Superior temporal gyrus (tissue), 1 donor: ENCODE measurements around the gene NUDT16L1.
"Not testable (repeated sequence)": the region's sequence is repeated elsewhere in the genome, so short reads cannot be mapped to it uniquely, and the experiment has no call there.

ENCODE experiments used
- DNase-seq: peaks from one replicate; pipeline ENCODE4 v3.0.0-alpha.2; 2016; ENCODE audit errors: extremely low spot score

The NUDT16L1 gene

DNA sequence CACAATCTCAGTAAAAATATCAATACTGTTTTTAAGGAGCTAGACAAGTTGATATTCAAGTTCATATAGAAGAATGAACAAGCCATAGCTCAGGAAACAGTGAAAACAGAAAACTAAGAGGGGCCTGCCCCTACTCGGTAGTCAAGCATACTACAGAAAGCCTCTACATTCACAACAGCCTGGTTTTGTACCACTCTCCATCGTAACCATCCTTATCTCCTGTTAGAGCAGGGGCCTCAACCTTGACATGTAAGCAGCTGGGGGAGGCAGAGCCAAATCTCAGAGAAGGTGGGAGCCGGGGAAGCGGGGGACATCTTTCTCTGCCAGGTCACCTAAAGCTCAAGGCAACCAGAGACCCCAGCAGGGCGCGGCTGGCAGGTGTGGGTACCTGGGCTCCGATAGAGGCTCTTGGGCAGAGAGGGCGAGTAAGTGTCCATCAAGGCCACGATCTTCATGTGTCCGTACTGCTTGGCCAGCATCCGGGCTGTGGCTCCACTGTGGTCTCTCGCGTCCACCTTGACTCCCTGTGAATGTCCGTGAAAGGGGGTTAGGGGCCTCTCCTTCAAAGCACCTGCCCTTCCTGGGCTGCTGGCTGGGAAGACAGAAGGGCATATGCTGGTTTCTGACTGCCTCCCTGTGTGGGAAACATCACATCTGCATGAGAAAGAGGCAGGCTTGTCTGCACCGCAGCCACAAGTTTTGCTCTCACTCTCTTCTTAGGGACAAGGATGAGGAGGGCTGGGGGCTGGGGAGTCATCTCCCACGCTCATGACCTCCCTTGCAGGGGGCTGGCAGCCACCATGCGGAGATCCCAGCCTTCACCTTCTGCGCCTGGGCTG is 20.5 kb downstream of the NUDT16L1 start:
- DNase-seq: no peak

DNA sequence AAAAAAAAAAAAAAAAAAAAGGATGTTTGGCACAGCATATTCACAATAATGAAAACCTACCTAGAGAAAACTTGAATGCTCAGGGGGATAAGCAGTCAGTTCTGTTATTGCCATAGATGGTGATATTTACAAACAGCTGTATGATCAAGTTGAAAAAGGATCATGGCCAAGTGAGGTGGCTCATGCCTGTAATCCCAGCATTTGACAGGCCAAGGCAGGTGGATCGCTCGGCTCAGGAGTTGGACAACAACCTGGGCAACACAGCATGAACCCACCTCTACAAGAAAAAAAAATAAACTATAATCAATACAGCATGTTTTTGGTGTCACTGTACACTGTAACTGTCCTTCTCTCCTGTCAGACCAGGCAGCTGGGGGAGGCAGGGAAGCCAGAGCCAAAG is 21.6 kb downstream of the NUDT16L1 start:
- DNase-seq: no peak

DNA sequence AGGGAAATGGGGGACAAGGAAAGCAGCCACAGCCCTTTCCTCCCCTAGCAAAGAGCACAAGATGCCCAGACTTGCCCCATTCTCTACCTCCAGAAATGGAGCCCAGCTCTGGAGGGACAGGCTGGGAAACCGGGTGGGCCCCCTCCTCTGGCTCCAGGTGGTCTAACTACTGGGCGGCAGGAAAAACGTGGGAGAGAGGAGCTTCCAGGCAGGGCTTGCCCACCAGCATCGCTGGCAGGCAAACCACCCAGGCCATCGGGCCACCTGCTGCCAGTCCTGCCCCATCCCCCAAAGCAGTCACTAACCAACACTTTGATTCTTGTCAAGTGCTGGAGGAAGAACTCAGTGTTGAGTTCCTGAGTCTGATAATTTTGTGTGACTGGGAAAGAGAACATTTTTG is 25.1 kb downstream of the NUDT16L1 start:
- DNase-seq: no peak

DNA sequence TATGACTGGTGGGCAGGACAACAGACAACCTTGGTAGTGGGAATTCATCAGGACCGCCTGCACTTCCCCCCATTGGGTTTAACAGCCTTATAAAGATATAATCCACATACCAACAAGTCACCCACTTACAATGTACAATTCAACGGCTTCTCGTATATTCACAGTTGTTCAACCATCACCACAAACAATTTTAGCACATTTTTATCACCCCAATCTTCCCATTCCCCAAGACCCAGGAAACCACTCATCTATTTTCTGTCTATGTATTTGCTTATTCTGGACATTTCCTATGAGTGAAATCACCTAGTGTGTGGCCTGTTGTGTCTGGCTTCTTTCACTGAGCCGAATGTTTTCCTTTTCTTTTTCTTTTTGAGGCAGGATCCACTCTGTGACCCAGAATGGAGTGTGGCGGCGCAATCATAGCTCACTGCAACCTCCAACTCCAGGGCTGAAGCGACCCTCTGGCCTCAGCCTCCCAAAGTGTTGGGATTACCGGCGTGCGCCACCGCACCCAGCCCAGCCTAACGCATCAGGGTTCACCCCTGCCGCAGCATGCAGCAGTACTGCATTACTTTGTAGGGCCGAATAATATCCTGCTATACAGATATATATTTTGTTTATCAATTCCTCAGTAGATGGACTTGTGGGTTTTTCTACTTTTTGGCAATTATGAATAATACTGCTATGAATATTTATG is 29.9 kb downstream of the NUDT16L1 start:
- DNase-seq: no peak

DNA sequence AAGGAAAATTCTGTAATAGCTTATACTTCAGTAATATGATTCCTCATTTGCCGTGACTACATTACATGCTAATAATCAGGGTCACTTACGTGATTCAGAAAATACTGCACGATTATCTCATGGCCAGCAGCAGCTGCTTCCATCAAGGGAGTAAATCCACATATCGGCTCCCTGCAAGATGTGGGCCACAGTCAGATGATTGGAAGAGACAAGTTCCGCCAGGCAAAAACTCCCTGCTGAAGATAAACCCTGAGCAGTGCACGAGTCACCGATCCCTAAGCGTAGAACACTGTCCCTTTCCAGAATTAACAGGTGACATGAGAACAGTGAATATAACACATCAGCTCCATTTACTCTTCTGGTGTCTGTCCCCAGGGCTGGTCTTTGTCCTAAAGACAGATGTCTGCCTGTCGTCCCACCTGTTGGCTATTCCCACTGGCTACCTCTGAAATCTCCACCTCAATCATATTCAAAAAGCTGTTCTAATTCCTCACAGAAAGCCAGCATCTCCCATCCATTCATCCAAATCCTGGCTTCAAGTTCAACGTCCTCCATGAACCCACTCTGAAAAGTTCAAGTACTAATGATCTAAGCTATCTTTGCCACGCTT is 31.4 kb downstream of the NUDT16L1 start:
- no peak for DNase-seq

DNA sequence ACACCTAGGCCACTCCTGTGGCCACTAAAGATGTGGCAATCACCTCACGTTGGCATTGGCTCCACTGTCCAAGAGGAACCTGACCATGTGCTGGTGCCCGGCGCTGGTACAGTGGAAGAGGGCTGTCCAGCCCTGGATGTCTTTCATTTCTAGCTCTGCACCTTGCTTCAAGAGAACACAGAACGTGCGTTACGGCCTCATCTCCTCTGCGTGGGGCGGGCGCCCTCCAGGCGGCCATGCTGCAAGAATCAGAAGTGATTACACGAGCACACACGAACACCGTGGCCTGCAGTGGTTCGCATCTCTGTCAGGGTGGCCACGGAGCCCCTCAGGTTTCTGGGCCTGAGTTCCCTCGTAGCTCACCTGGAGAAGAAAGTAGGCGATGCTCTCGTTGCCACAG is 33.3 kb downstream of the NUDT16L1 start:
- no peak for DNase-seq

DNA sequence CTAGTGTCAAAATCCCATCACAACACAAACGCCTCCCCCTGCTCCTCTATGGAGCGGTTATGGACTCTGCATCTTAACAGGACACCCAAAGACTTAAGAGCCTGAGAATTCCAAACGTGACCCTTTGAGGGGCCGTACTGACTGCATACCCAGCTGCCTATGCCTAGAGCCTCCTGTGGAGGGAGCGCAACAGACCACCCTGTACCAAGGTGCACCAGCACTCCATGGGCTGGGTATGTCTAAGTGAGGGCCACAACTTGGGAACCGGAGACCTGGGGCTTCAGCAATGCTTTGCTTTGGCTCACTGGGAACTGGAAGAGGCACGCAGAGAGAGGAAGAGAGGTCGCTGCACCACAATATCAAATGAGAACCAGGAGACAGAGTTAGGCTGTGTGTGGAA is 35.3 kb downstream of the NUDT16L1 start:
- DNase-seq: no peak

DNA sequence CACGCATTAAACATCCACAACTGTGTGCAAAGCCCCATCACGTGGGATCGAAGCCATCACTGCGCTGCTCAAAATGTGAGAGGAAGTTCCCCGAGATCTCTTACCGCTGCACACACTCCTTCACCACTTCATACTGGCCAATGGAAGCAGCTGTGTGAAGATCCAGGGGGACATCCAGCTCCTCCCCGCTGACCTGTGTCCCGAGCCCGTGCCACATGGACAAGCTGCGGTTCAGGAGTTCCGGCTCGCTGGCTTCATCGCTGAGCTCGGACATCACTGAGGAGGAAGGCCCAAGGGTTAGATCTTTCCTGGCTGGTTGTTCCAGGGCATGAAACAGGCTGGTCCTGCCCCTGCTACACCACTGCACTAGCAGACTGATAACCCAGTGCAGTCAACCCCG is 36.5 kb downstream of the NUDT16L1 start:
- no peak for DNase-seq

DNA sequence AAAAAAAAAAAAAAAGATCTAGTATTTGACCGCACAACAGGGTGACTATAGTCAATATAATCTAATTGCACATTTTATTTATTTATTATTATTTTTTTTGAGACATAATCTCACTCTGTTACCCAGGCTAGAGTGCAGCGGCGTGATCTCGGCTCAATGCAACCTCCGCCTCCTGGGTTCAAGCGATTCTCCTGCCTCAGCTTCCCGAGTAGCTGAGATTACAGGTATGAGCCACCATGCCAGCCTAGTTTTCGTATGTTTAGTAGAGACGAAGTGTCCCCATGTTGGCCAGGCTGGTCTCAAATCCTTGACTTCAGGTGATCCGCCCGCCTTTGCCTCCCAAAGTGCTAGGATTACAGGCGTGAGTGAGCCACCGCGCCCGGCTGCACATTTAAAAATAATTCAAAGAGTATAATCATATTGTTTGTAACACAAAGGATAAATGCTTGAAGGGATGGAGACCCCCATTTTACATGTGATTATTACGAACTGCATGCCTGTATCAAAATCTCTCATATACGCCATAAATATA is 39.9 kb downstream of the NUDT16L1 start:
- no peak for DNase-seq

DNA sequence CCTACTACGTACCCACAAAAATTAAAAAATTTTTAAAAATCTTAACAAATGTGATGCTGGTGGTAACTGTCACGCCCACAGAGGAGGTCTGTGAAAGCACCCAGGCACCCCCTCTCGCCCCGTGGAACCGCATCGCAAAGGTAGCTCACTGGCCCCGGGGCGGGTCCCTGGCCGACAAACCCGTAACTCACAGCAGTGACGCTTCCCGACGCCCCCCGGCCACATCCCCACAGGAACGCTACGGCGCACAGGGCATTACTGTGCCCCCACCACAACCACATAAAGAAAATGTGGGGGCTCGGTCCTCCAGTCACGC is 40.3 kb downstream of the NUDT16L1 start:
- no peak for DNase-seq

DNA sequence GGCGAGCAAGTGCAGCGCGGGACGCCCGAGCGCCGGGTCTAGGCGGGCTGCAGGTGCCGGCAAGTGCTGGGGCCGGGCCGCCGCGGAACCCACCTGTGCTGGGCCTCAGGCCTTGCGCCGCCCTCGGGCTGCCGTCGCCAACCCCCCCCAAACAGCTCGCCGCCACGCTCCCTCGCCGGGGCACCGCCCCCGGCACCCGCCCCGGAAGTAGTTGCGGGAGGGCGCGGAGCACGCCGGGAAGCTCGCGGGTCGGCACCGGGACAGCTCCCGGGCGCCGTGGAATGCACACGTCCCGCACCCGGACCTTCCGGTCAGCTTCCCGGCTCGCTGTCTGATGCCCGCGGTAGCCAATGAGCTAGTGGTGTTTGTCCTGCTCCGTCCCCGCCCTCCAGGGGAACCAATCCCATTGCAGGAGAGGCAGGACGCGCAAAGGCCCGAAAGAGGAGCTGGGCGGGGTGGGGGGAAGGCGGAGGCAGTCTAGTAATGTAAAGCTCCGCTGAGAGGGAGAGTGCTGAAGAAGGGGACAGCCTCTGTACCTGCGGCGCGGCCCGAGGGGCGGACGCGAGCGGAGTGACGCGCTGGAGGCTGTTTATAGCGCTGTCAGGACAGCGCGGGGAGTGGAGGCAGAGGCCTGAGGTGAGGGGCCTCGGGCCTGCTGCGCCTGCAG is 40.8 kb downstream of the NUDT16L1 start, which contains the start of the genes ANKS3 and DNAAF8:
ANKS3 (minus strand) TSS at position 209 of the 667 bp plus-strand sequence. CDS start 4,122 bp downstream, outside the sequence.
DNAAF8 (plus strand) TSS at position 475 of the 667 bp plus-strand sequence. CDS start 1,978 bp downstream, outside the sequence.
- peak; percentile 96 for DNase-seq

DNA sequence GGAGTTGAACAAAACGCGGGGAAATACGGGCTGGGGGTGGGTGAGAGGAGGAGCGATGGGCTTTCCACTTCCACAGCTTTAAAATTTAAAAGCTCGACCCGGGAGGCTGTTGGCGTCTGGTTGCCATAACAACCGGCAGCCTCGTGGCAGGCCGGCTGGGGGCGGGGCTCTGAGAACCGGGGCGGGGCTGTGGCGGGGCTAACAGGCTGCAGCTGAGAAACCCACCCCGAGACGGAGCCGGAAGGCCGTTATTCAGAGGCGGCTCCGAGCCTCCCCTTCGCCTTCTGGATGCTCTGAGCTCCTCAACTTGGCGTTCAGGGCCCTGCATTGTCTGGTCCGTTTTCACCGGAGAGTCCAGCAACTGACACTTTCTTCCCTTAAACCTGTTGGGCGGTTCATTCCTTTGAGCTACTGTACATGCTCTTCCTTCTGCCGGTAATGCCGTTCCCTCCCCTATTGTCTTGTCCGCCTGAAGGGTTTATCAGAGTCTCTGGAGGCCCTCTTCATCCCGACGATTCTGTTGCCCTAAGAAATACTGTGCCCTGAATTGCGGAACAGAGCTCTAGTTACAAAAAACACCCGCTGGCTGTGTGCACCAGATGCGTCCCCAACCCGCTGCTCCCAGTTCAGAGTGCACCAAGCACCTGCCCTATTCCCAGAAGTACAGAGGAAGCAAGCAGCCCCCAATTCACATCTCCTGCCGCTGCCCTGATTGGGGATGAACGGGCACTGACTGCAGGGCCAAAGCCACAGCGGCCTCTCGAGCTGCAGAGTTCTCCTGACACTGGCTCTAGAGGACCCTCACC is 41.6 kb downstream of the NUDT16L1 start:
- DNase-seq: peak; percentile 74

DNA sequence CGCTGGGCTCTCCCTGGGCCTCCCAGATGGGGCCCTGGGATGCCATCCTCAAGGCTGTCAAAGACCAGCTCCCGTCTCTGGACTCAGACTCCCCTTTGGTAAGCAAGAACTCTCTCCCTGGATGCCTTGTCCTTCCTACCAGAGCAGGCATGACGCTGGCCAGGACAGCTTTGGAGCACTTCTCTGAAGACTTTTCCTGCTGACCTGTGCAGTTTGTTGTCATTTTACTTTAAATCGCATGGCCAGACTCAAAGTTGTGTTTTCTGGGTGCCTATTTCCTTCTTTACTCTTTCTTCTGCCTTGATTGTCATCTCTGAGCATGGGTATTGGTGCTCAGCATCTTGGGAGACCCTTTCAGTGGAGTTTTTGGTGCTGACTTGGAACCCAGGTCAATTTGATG is 43.2 kb downstream of the NUDT16L1 start:
- no peak for DNase-seq

DNA sequence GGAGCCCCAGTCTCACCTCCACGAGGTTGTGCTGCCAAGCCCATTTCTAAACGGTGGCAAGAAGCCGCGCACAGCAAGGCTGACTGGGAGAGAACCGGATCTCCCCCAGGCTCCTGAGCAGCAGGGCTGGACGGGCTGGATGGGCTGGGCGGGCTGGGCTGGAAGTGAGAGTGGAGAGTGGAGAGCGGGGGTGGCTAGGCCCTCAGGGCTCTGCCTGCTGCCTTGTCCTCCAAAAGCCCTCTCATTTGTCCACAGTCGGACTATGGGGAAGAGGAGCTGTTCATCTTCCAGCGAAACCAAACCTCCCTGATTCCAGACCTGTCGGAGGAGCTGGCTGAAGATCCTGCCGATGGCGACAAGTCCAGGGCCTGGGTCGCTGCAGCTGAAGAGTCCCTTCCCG is 44.2 kb downstream of the NUDT16L1 start:
- no peak for DNase-seq

DNA sequence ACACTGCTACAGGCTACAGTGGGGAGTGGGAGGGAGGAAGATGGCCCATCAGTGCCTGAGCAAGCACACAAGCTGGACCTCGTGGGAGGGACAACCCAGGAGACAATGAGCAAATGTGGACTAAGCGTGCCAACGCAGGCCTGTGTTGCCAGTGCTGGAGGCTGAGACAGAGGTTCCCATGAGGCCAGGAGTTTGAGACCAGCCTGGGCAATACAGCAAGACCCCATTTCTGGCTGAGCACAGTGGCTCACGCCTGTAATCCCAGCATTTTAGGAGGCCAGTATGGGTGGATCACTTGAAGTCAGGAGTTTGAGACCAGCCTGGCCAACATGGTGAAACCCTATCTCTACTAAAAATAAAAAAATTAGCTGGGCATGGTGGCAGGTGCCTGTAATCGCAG is 45.0 kb downstream of the NUDT16L1 start:
- not testable (repeated sequence) for DNase-seq

DNA sequence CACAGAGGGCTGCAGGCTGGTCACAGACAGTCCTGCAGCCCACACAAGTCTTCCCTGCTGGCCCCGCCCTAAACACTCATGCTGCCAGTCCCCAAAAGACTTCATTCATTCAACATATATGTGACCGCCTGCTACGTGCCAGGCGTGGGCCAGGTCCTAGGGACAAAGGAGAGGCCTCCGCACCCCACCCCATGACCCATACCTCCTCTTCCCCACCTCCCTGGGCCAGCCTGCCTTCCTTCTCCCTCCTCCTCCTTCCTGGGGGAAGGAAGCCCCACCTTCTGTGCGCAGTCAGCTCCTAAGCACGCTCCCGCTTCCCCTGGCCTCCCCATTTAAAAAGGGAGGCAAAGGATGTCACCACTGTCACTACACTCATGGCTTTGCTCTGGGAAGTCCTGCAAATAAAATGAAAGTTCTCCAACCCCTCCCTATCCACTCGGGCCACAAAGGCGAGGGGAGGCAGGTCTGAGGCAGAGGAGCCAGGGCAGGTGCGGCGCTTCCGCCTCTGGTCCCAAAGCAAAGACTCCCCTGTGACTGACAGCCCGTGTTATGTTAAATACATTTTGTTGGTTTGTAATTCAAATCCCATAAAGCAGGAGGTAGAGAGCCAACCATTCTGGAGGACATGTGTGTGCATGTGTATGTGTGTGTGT is 50.0 kb downstream of the NUDT16L1 start:
- no peak for DNase-seq

DNA sequence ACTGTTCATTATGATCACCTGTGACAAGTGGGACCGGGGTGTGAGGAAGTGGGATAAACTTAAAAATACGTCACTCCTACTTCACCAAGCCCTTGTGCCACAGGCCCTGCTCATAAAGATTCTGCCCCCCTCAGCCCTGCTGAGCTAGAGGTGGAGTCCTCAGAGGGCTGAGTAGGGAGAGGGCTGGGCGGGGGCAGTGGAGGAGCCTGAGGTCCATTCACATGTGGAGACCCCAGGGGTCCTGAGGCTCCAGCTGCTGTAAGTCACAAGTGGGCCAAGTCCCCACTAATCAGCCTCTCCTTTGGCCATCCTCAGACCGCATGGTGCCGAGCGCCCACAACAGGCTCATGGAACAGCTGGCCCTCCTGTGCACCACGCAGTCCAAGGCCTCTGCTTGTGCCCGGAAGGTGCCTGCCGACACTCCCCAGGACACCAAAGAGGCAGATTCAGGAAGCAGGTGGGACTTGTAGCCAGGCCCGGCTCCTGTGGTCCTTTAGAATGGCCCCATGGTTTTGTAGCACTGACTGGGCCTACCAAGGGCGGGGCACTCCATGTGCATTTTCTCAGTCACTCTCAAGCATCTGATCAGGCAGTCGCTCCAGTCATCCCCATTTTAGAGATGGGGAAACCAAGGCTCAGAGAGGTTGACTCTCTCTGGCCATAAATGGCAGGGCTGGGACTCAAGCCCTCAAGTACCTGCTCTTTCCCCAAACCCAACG is 51.4 kb downstream of the NUDT16L1 start:
- DNase-seq: no peak

DNA sequence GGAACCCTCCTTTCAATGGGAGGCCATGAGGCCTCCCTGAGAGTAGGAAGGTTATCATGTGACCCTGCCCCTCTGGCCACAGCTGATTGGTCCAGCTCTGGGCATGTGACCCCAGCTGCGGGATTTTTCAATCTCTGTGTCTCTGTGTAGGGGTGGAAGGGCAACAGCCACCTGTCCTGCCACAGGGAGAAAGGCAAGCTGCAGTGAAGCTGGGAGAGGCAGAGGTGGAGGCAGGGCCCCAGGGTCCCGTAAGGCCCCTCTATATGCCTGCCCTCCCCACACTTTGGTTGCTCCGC is 51.9 kb downstream of the NUDT16L1 start:
- no peak for DNase-seq
